Ishikawa (cell line): ENCODE measurements around the gene EXOC6.

ENCODE experiments used
- CEBPB ChIP-seq: IDR thresholded peaks from 2 replicates; pipeline ENCODE4 v1.6.1; 2012
- CREB1 ChIP-seq: IDR thresholded peaks from 2 replicates; pipeline ENCODE4 v1.6.1; 2012; ENCODE audit warnings: low read depth
- EGR1 ChIP-seq: IDR thresholded peaks from 2 replicates; pipeline ENCODE4 v1.6.1; 2012
- FOXM1 ChIP-seq: IDR thresholded peaks from 2 replicates; pipeline ENCODE4 v1.6.1; 2012; ENCODE audit warnings: low read depth, borderline replicate concordance
- MAX ChIP-seq: IDR thresholded peaks from 2 replicates; pipeline ENCODE4 v1.6.1; 2012
- NFIC ChIP-seq: IDR thresholded peaks from 2 replicates; pipeline ENCODE4 v1.6.1; 2012
- RAD21 ChIP-seq: IDR thresholded peaks from 2 replicates; pipeline ENCODE4 v1.6.1; 2012; ENCODE audit warnings: low read depth
- REST ChIP-seq: IDR thresholded peaks from 2 replicates; pipeline ENCODE4 v1.6.1; 2012; ENCODE audit warnings: low read depth, mild to moderate bottlenecking
- TAF1 ChIP-seq: IDR thresholded peaks from 2 replicates; pipeline ENCODE4 v1.6.1; 2012; ENCODE audit warnings: low read depth, mild to moderate bottlenecking
- TEAD4 ChIP-seq: IDR thresholded peaks from 2 replicates; pipeline ENCODE4 v1.6.1; 2012
- YY1 ChIP-seq: IDR thresholded peaks from 2 replicates; pipeline ENCODE4 v1.6.1; 2012; ENCODE audit warnings: low read depth
- ZBTB7A ChIP-seq: IDR thresholded peaks from 2 replicates; pipeline ENCODE4 v1.6.1; 2012; ENCODE audit warnings: low read depth
- TF ChIP-seq, protein P1 (sequence below): IDR thresholded peaks from 2 replicates; pipeline ENCODE4 v1.6.1; 2012

Gene EXOC6

DNA sequence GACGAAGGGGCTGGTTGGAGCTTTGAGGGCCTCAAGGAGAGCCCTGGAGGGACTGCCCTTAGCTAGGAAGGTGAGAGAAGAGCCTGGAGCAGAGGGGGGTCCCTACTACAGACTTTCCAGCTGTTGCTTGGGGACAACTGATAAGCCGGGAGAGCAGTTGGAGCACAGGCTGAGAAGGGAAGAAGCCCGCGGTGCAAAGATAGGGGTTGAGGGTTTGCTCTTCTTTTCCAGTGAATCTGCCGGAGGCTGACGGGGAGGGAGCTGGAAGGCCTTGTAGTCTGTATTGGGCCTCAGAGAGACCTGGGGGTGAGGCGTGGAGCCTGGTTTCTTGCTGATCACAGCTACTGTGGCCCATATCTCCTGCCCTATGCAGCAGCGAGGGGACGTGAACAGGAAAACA is 249.1 kb downstream of the EXOC6 start:
- TF ChIP-seq EGR1 (no peak), REST (no peak)

GRCh38 chr10:93098816-93099215 is 250.5 kb downstream of the EXOC6 start:
- no peak for TF ChIP-seq NFIC
- TF ChIP-seq ZBTB7A = no peak
- no peak for TF ChIP-seq REST
- TF ChIP-seq FOXM1 = no peak
- TF ChIP-seq MAX = no peak
- no peak for TF ChIP-seq YY1
- TF ChIP-seq, protein P1, sequence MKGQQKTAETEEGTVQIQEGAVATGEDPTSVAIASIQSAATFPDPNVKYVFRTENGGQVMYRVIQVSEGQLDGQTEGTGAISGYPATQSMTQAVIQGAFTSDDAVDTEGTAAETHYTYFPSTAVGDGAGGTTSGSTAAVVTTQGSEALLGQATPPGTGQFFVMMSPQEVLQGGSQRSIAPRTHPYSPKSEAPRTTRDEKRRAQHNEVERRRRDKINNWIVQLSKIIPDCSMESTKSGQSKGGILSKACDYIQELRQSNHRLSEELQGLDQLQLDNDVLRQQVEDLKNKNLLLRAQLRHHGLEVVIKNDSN = no peak
- no peak for TF ChIP-seq RAD21

DNA sequence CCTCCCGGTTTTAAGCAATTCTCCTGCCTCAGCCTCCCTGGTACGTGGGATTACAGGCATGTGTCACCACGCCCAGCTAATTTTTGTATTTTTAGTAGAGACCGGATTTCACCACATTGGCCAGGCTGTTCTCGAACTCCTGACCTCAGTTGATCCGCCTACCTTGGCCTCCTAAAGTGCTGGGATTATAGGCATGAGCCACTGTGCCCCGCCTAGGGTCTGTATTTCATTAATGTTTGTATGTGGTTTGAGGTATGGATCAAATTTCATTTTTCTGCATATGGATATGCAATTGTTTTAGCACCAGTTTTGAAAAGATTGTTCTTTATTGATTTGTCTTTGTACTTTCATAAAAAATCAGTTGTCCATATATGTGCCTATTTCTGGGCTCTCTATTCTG is 251.3 kb downstream of the EXOC6 start:
- no peak for TF ChIP-seq CEBPB

DNA sequence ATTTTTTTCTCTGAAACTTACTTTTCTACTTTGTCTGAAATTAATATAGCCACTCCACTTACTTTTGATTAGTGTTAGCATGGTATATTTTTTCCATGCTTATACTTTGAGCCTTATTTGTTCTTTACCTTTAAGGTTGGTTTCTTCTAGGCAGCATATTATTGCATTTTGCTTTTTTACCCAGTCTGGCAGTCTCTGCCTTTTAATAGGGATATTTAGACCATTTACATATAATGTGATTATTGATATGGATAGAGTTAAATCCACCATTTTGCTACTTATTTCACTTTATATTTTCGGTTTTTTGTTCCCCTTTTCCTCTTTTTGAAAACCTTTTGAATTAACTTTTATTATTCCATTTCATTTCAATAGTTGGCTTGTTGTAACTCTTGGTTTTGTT is 255.6 kb downstream of the EXOC6 start:
- TF ChIP-seq EGR1 = no peak
- TF ChIP-seq TEAD4 = no peak
- TF ChIP-seq RAD21 = no peak
- no peak for TF ChIP-seq MAX
- TF ChIP-seq ZBTB7A = no peak
- TF ChIP-seq CREB1 = no peak
- TF ChIP-seq YY1 = no peak
- TF ChIP-seq CEBPB = no peak

- TF ChIP-seq NFIC (no peak), TEAD4 (no peak), TAF1 (no peak), CEBPB (no peak), YY1 (no peak), EGR1 (no peak)
Observed at GRCh38 chr10:93106631-93107072, 258.3 kb downstream of the EXOC6 start.
